Astrocyte of the spinal cord (primary cell): Measurements from ENCODE around the gene CEACAM19.
"Not testable (repeated sequence)": the region's sequence is repeated elsewhere in the genome, so short reads cannot be mapped to it uniquely, and the experiment has no call there.

Experiments
- DNase-seq: peaks from one replicate; pipeline ENCODE4 v3.0.0; 2011; ENCODE audit warnings: low read depth, low spot score
- H3K4me3 ChIP-seq: 2 replicates; pipeline ENCODE4 v1.5.1; 2011; ENCODE audit warnings: low read depth, mild to moderate bottlenecking, low read length, moderate library complexity
- CTCF ChIP-seq: IDR thresholded peaks from 2 replicates; pipeline ENCODE4 v1.5.1; 2012; ENCODE audit warnings: low read depth, mild to moderate bottlenecking, low read length, inconsistent platforms
- in situ Hi-C: cut with HindIII; loops from 2 replicates; pipeline ENCODE4 v1.10.0; 2017; ENCODE audit warnings: low sequenced_read_pairs

Gene CEACAM19

GRCh38 chr19:44707794-44708193 is 36.5 kb downstream of the CEACAM19 start:
- DNase-seq: no peak
- no peak for TF ChIP-seq CTCF
- in situ Hi-C loops: no loop called here
- no peak overlapping the region for H3K4me3 ChIP-seq

- no peak for DNase-seq
- in situ Hi-C loops: no loop called here
- TF ChIP-seq CTCF: no peak
- no peak overlapping the region for H3K4me3 ChIP-seq
These were observed 37.7 kb downstream of the CEACAM19 start for GRCh38 chr19:44708940-44709339.

DNA sequence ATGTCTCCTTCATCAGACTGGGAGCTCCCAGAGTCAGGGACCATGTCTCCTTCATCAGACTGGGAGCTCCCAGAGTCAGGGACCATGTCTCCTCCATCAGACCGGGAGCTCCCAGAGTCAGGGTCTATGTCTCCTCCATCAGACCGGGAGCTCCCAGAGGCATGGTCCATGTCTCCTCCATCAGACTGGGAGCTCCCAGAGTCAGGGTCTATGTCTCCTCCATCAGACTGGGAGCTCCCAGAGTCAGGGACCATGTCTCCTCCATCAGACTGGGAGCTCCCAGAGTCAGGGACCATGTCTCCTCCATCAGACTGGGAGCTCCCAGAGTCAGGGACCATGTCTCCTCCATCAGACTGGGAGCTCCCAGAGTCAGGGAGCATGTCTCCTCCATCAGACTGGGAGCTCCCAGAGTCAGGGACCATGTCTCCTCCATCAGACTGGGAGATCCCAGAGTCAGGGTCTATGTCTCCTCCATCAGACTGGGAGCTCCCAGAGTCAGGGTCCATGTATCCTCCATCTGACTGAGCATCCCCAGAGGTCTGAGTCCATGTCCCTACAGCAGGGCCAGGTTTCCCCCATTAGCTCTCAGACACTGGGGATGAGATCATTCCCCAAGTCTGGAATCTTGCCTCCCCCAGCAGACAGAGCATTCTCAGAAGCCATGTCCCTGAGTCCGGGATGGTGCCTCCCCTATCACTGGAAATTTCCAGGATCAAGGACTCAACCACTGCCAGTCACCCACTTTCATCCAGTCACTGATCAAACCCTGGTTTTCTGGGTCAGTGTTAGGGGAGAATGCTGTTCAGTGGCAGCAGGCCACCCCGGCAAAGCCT is 38.4 kb downstream of the CEACAM19 start:
- in situ Hi-C loops, H3K4me3 ChIP-seq, DNase-seq: not testable (repeated sequence)

DNA sequence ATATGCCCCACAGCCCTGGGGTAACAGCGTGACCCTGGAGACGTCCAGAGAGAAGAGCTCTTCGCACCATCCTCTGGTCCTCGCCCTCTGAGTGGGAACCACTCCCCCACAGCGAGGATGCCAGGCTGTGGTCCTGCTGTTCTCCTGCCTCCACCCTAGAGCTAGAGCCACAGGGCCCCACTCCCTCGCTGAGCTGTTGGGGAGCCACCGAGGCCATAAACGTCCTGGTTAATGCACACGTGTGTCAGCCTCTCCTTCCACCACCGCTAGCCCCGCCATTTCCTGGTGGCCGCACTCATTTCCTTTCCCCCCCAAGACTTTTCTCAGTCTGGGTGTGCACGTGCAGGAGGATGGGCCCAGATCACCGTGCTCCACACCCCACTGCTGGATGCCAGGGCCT is 39.2 kb downstream of the CEACAM19 start:
- in situ Hi-C loops: no loop called here
- no peak for TF ChIP-seq CTCF
- no peak overlapping the region for H3K4me3 ChIP-seq
- no peak for DNase-seq

DNA sequence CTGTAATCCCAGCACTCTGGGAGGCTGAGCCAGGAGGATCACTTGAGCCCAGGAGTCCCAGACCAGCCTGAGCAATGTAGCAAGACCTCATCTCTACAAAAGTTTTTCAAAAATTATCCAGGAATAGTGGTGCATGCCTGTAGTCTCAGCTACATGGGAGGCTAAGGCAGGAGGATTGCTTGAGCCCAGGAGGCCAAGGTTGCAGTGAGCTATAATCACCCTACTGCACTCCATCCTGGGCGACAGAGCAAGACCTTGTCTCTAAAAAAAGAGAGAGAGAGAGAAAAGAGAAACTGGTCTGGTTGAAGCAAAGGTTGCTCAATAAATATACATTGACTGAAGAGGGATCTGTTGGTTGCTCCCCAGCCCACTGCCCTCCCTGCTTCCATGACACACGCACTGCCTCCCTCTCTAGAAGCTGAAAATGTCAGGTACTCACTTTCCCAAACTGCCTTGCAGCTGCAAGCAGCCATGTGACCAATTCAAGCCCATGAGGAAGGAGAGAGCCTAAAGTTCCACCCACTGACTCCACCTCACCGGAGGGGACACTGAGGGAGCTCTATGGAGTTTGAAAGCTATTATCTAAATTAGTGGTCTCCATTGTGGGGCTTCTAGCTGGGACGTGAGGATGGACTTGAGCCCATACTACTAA is 41.7 kb downstream of the CEACAM19 start:
- in situ Hi-C loops: no loop called here
- no peak overlapping the region for H3K4me3 ChIP-seq
- no peak for TF ChIP-seq CTCF
- no peak for DNase-seq

GRCh38 chr19:44714597-44715169 is 43.4 kb downstream of the CEACAM19 start:
- no peak for DNase-seq
- in situ Hi-C loops: no loop called here
- H3K4me3 ChIP-seq: no peak overlapping the region
- TF ChIP-seq CTCF: no peak

DNA sequence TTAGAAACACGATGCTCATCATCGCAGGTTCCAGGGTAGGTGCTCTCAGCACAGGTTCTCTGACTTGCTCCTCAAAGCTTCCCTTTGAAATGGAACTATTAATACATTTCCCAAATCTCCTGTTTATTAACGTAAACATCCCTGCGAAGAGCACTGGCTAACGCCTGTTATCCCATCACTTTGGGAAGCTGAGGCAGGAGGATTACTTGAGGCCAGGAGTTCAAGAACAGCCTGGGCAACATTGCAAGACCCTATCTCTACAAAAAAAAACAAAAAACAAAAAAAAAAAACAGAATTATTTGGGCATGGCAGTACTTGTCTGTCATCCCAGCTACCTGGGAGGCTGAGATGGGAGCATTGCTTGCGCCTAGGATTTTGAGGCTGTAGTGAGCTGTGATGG is 46.3 kb downstream of the CEACAM19 start:
- no peak for TF ChIP-seq CTCF
- no peak for DNase-seq
- in situ Hi-C loops: no loop called here
- no peak overlapping the region for H3K4me3 ChIP-seq
